GM20000 (cell line): ENCODE data around the gene CNPY2.

ENCODE experiments used
- DNase-seq: peaks from one replicate; pipeline ENCODE4 v3.0.0; 2012; ENCODE audit warnings: low spot score
- TF ChIP-seq, protein P1 (sequence below): IDR thresholded peaks from 2 replicates; pipeline ENCODE4 v1.5.1; 2012; ENCODE audit warnings: mild to moderate bottlenecking, control low read depth; ENCODE audit errors: extremely low read depth, missing control alignments

Gene CNPY2

DNA sequence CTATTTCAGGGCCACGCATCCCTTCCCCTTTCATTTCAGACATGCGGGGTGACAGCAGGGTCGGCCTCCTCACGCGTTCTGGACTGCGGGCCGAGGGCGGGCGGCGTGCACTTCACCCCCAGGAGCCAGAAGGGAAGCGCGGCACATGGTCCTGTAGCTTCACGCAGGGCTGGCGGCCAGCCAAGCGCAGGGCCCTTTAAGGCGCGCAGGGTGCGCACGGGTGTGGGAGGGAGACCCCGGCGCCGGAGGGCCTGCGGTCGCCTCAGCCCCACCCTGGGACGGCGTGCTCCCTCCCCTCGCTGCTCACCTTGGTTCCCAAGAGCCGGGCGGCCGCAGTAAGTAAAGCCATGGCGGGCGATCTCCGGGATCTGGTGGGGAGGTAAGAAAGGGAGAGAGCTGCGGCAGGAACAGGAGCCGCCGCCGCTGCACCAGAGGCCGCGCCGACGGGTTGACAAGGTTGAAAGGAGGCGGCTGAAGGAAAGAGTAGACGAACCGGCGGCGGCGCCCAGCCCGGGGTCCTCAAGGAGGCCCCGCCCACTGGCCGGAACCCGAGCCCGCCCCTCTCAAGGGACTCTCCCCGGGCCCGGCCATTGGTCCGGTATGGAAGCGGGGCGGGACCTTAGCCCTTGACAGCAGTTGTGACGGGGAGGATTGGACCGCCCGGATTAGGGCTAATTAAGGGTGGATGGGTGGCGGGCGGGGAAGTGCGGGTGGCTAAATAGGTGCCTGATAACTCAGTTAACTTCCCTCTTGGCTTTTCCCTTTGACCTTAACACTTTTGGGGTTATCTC, 15.7 kb downstream of the CNPY2 start, which contains the start of gene CS:
Gene CS (minus strand): TSS at position 478 of the 791 bp plus-strand sequence. CDS start 129 bp downstream, at position 349.
- DNase-seq, result peak; percentile 96
- TF ChIP-seq, protein P1, sequence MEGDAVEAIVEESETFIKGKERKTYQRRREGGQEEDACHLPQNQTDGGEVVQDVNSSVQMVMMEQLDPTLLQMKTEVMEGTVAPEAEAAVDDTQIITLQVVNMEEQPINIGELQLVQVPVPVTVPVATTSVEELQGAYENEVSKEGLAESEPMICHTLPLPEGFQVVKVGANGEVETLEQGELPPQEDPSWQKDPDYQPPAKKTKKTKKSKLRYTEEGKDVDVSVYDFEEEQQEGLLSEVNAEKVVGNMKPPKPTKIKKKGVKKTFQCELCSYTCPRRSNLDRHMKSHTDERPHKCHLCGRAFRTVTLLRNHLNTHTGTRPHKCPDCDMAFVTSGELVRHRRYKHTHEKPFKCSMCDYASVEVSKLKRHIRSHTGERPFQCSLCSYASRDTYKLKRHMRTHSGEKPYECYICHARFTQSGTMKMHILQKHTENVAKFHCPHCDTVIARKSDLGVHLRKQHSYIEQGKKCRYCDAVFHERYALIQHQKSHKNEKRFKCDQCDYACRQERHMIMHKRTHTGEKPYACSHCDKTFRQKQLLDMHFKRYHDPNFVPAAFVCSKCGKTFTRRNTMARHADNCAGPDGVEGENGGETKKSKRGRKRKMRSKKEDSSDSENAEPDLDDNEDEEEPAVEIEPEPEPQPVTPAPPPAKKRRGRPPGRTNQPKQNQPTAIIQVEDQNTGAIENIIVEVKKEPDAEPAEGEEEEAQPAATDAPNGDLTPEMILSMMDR, result no peak

DNA sequence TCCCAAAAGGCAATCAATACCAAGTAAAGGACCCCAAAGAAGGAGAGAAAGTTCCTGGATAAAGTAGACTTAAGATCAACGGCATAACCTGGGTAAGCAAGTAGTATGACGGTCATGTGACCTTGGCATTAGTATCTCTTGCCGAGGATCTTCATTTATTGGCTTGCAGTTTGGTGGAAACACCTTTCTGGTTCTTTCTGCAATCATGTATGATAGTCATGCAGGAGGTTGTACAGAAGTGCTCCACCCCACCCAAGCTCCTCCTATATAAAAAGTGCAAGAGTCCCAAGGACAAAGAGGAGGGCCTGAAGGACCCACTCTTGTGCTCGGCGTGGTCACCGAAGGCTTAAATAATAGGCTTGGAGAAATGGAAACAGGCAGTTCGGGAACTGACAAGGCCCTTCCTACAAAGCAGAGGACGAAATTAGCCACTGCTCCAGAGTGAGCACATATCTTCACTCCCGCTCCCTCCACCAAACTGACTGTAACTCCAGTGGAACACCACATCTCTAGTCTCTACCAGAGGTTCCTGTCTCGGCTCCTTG, 16.4 kb downstream of the CNPY2 start:
- TF ChIP-seq, protein P1, result no peak
- DNase-seq, result no peak

DNA sequence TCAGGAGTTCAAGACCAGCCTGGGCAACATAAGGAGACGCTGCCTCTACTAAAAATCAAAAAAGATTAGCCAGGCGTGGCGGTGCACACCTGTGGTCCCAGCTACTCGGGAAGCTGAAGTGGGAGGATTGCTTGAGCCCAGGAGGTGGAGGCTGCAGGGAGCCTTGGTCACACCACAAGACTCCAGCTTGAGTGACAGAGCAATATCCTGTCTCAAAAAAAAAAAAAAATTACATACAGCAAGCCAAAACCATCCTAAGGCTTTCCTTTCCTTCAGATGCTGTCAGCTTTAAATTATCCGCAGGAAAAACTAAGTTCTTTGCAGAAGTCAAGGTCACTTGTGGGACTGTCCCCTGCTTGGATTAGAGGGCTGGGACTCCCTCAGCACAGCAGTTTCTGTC, 17.0 kb downstream of the CNPY2 start:
- DNase-seq, result no peak
- TF ChIP-seq, protein P1, result no peak

DNA sequence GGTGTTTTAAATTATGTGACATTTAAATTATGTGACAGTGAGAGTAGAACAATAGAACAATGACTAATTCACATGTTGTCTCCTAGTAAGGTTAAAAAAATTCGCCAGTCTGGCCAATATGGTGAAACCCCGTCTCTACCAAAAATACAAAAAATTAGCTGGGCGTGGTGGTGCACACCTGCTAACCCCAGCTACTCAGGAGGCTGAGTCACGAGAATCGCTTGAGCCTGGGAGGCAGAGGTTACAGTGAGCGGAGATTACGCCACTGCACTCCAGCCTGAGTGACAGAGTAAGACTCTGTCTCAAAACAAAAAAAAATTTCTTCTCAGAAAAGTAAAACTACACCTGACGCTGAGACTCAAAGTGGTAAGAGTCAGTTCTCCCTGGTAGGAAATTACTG, 18.4 kb downstream of the CNPY2 start:
- no peak for DNase-seq
- TF ChIP-seq, protein P1, result no peak

DNA sequence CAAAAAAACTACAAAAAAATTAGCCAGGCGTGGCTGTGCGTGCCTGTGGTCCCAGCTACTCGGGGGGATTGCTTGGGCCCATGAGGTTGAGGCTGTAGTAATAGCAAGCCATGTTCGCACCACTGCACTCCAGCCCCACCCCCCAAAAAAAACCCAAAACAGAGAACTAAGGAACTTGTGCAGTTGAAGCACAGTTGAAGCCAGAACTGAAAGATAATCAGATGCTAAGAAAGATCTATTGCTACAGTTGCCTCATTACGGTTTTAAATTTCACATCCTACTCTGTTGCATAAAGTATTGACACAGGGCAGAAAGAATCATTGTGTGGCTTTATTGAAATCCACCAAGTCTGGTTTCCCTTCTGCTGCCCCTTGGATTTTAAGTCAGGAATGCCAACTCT, 19.5 kb downstream of the CNPY2 start:
- DNase-seq, result no peak
- TF ChIP-seq, protein P1, result no peak

DNA sequence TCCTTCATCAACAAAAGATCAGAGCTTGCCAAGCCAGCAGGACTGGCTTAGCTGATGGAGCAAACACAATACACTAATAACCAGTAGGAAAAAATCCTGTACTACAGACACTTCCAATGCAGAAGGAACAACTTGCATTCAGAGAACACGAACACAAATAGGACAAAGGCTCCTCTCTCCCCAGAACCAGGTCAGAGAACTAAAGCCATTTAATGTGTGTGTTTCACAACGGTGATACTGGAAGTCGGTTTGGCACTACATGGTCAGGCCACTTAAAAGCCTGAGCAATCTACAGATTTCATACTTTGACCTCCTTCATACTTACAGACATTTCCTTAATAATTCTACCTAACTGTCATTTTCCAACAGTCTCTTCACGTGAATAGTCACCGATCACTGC, 22.0 kb downstream of the CNPY2 start:
- TF ChIP-seq, protein P1, result no peak

DNA sequence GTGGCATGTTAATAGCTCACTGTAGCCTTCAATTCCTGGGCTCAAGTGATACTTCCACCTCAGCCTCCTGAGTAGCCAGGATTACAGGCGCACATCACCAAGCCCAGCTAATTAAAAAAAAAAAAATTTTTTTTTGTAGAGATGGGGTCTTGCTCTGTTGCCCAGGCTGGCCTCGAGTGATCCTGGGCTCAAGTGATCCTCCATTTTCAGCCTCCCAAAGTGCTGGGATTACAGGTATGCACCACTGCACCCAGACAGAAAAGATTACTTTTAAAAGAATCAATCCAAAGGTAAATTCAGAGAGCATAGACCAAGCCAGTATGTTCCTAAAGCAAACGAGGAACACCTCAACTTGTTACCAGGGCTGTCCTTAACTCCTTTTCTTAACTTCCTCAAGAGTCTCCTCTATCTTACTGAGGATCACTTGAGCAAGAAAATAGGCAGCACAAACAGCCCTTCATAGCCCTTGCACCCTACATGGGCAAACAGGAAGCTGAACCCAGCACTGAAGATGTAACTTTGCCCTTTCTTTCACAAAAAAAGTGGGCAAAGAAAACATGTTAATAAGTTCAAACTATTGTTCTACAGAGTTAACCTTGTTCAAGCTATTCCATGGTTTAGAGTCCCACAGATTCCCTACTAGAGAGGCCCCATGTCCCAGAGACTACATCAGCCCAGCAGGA, 26.9 kb downstream of the CNPY2 start:
- no peak for DNase-seq
- TF ChIP-seq, protein P1, result no peak

More for the DNA sequence above, 22.0 kb downstream of the CNPY2 start:
- DNase-seq, result no peak
